Muscle layer of duodenum (tissue), 2 donors: Measurements from ENCODE around the gene MAPK11.

Experiments used
- H3K27ac ChIP-seq: one replicate; pipeline ENCODE4 v1.7.0; 2013; ENCODE audit warnings: mild to moderate bottlenecking, low read length
- H3K27me3 ChIP-seq: one replicate; pipeline ENCODE4 v1.7.0; 2013; ENCODE audit warnings: low read depth, mild to moderate bottlenecking, control low read depth, low read length
- H3K36me3 ChIP-seq, 2 donors: one replicate each; pipeline ENCODE4 v1.7.0; 2013; ENCODE audit warnings: low read length in 2 of 2, control low read depth in 1 of 2, mild to moderate bottlenecking in 1 of 2; ENCODE audit not compliant: insufficient read depth in 2 of 2, control insufficient read depth in 1 of 2
- H3K4me1 ChIP-seq, 2 donors: one replicate each; pipeline ENCODE4 v1.7.0; 2013; ENCODE audit warnings: low read length in 2 of 2, mild to moderate bottlenecking in 2 of 2, control low read depth in 1 of 2, moderate library complexity in 1 of 2; ENCODE audit not compliant: insufficient read depth in 2 of 2, control insufficient read depth in 1 of 2
- H3K4me3 ChIP-seq, 2 donors: one replicate each; pipeline ENCODE4 v1.7.0; 2013; ENCODE audit warnings: low read length in 2 of 2, low read depth in 1 of 2, mild to moderate bottlenecking in 1 of 2
- H3K9me3 ChIP-seq, 2 donors: one replicate each; pipeline ENCODE4 v1.7.0; 2013; ENCODE audit warnings: low read length in 2 of 2, control low read depth in 1 of 2, mild to moderate bottlenecking in 1 of 2; ENCODE audit not compliant: control insufficient read depth in 1 of 2
- donor health status: healthy.

MAPK11 gene

DNA sequence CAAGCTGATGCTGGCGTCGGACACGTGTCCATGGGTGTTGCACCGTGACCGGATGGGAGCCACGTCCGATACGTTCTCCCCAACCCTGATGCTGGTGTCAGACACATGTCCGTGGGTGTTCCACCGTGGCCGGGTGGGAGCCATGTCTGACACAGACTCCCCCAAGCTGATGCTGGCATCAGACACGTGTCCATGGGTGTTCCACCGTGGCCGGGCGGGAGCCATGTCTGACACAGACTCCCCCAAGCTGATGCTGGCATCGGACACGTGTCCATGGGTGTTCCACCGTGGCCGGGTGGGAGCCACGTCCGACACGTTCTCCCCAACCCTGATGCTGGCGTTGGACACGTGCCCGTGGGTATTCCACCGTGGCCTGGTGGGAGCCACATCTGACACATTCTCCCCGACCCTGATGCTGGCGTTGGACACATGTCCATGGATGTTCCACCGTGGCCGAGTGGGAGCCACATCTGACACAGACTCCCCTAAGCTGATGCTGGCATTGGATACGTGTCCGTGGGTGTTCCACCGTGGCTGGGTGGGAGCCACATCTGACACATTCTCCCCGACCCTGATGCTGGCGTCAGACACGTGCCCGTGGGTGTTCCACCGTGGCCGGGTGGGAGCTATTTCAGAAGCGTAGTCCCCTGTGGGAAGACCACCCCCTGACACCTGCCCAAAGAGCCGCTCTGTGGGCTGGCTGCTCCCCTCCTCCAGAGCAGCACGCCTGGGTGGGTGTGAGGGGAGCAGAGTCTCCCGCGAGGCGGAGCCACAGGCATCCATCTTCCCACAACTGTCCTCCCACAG, 49.4 kb downstream of the MAPK11 start:
- Histone ChIP-seq H3K27ac (no peak overlapping the region), H3K4me3 (no peak overlapping the region), H3K4me1 (peaks cover 0 to 9% of the 10 kb centered on the region in 2 donors), H3K27me3 (no peaks in the 10 kb centered on the region), H3K36me3 (peaks cover 34 to 88% of the 10 kb centered on the region in 2 donors), H3K9me3 (no peaks in the 10 kb centered on the region)

- Histone ChIP-seq H3K27ac (no peak overlapping the region), H3K9me3 (no peaks in the 10 kb centered on the region), H3K4me1 (peaks cover 0 to 9% of the 10 kb centered on the region in 2 donors), H3K4me3 (no peak overlapping the region), H3K36me3 (peaks cover 34 to 86% of the 10 kb centered on the region in 2 donors), H3K27me3 (no peaks in the 10 kb centered on the region)
These were observed 50.2 kb downstream of the MAPK11 start for GRCh38 chr22:50219800-50220602.

DNA sequence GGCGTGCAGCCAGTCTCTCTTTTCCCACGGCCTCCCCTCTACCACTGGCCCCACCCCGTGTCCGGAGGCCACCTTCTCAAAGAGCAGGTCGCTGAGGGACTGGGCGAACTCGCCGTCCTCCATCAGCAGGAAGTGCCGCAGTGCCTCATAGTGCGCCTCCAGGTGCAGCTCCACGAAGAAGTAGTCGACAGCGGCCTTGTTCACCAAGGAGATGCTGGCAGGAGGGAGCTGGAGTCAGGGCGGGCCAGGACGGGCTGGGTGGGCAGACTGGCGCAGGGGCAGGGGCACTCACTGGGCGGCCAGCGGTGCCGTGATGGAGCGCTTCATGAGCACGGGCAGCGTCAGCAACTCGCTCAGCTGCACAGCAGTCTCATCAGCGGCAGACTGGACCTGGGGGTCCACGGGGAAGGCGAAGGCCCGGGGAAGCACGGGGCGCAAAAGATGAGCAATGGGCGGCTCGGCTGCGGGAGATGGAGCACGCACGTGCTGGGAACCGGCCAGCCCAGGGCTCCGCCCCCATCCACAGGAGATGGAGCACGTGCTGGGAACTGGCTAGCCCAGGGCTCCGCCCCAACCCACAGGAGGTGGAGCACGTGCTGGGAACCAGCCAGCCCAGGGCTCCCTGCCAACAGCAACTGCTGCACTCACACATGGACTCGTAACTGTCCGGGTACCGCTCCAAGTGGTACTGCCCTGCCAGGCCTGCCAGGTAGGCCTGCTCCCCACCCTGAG, 51.0 kb downstream of the MAPK11 start:
- peaks cover 0 to 9% of the 10 kb centered on the region in 2 donors for H3K4me1 ChIP-seq
- peaks cover 34 to 87% of the 10 kb centered on the region in 2 donors for H3K36me3 ChIP-seq
- no peak overlapping the region for H3K27ac ChIP-seq

GRCh38 chr22:50218153-50218995, 51.8 kb downstream of the MAPK11 start:
- Histone ChIP-seq H3K27me3 (no peaks in the 10 kb centered on the region), H3K36me3 (peaks cover 34 to 81% of the 10 kb centered on the region in 2 donors), H3K9me3 (no peaks in the 10 kb centered on the region), H3K4me3 (no peak overlapping the region), H3K27ac (no peak overlapping the region), H3K4me1 (peaks cover 0 to 9% of the 10 kb centered on the region in 2 donors)

More for the DNA sequence above, 51.0 kb downstream of the MAPK11 start:
- Histone ChIP-seq H3K9me3 (no peaks in the 10 kb centered on the region), H3K27me3 (no peaks in the 10 kb centered on the region), H3K4me3 (no peak overlapping the region)

- H3K4me3 ChIP-seq: no peak overlapping the region
- H3K36me3 ChIP-seq: peaks cover 35 to 81% of the 10 kb centered on the region in 2 donors
- no peaks in the 10 kb centered on the region for H3K27me3 ChIP-seq
- peaks cover 0 to 9% of the 10 kb centered on the region in 2 donors for H3K4me1 ChIP-seq
- no peaks in the 10 kb centered on the region for H3K9me3 ChIP-seq
- H3K27ac ChIP-seq: no peak overlapping the region
These were observed 52.5 kb downstream of the MAPK11 start for GRCh38 chr22:50217543-50218152.

GRCh38 chr22:50216684-50217520, 53.3 kb downstream of the MAPK11 start:
- Histone ChIP-seq H3K27ac (no peak overlapping the region), H3K4me1 (peaks cover 0 to 9% of the 10 kb centered on the region in 2 donors), H3K9me3 (no peaks in the 10 kb centered on the region), H3K27me3 (no peaks in the 10 kb centered on the region), H3K4me3 (no peak overlapping the region), H3K36me3 (peaks cover 33 to 81% of the 10 kb centered on the region in 2 donors)

DNA sequence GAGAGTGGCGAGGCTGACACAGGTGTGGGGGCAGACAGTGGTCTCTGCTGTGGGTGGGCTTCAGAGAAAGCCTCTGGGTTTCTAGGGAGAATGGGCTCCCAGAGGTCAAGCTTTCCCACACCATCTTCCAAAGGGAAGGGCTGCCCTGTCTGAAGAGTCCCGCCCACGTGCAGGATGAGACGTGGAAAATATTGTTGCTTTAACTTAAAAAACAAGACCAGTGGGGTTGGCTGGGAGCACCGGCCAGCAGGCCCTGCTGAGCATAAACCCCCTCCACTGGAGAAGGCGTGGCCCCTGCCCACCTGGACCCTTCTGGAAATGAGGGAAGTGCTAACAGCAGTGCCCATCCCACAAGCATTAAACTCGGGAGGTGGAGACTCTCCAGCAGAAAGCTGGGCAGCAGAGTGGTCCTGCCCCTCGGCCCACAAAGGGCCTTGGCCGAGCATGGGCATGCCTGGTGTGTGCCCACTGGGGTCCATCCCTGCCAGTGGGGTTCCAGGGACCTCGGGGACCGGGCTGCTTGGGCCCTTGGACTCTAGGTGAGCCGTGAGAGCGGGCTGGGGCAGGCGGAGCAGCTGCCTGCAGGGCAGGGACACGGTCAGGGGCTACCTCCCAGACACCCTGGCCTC, 54.0 kb downstream of the MAPK11 start:
- peaks cover 34 to 78% of the 10 kb centered on the region in 2 donors for H3K36me3 ChIP-seq
- no peak overlapping the region for H3K27ac ChIP-seq
- H3K4me3 ChIP-seq: no peak overlapping the region
- no peaks in the 10 kb centered on the region for H3K27me3 ChIP-seq
- peaks cover 0 to 9% of the 10 kb centered on the region in 2 donors for H3K4me1 ChIP-seq
- H3K9me3 ChIP-seq: no peaks in the 10 kb centered on the region

DNA sequence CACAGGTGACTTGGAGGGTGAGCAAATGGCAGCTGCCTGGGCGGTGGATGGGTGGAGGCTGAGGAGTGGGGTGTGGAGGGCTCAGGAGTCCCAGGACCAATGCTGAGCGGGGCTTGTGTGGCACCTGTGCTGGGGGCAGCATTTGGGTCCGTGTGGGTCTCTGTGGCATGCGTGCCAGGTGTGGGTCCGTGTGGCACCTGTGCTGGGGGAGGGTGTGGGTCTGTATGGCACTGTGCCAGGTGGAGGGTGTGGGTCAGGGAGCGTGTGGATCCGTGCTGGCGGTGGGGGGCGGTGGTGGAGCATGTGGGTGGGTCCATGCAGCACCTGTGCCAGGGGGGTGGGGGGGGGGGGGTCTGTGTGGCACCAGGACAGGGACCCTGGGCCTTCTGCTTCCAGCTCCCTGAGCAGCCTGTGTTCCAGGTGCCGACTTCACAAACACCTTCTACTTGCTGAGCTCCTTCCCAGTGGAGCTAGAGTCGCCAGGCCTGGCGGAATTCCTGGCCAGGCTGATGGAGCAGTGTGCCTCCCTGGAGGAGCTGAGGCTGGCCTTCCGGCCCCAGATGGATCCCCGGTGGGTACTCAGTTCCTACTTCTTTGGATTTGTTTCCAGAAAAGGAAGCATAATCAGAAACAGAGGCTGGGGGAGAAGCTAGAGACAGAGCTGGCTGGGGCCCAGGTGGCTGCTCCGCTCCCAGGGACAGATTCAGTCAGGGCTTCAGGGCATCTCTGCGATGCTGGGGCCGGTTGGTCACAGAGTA, 54.7 kb downstream of the MAPK11 start:
- H3K27me3 ChIP-seq: no peaks in the 10 kb centered on the region
- no peak overlapping the region for H3K4me3 ChIP-seq
- H3K36me3 ChIP-seq: peaks cover 32 to 78% of the 10 kb centered on the region in 2 donors
- H3K9me3 ChIP-seq: no peaks in the 10 kb centered on the region
- H3K27ac ChIP-seq: no peak overlapping the region
- peaks cover 0 to 9% of the 10 kb centered on the region in 2 donors for H3K4me1 ChIP-seq
